ENCODE results near the gene COPZ2.

GRCh38 chr17:48060249-48060648 lies 22.7 kb upstream of the COPZ2 start:
- TF ChIP-seq CTCF (conservative IDR thresholded peaks at IDR 0.05; ENCODE audit: low read depth, low read length), result no peak
- TF ChIP-seq EZH2 (IDR thresholded peaks at IDR 0.05; ENCODE audit: low read length, unreplicated experiment), result no peak
- no peak for TF ChIP-seq EZH2phosphoT487 (IDR thresholded peaks at IDR 0.05; ENCODE audit: borderline replicate concordance, low read length)
